ENCODE data around the gene HUNK.

DNA sequence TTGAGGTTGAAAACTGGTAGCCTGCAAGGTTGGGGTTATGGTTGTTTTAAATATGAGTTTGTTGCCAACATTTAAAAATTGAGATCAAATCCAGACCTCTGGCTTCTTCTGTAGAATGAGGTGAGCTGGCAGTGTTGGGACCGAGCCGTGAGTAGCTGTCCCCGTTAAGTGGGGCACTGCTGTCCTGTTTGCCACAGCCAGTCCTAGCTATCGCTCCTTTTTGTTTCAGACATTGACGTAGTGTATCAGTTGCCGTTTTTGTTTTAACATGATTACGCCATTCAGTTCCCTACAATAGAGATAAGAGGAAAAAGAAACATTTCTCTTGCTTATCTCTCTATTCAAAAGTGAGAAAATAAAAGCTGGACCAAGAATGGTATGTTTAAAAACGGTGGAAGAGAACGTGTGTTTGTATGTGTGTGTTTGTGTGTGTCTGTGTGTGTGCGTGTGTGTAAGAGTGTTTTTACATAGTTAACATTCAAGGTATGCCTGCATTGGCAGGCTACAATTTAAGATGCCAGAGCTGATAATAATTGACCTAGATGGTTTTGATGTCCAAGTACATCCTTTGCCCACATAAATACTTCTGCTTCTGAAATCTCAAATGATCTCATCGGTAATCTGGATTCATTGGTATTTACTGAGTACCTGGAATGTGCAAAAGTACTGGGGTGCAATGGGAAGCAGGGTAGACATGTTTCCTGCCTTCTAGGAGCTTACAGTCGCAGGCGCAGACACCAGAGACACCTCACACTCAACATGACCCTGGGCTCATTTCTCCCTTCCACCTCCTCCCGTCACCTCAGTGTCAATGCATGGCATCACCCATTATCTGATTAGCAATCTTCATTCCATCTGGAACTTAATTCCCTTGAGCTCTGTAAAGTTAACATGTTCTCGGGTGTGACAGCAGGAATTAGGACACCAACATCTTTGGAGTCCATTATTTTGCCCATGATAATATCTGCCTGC lies 65.8 kb downstream of the HUNK start:
- TF ChIP-seq, protein P1, sequence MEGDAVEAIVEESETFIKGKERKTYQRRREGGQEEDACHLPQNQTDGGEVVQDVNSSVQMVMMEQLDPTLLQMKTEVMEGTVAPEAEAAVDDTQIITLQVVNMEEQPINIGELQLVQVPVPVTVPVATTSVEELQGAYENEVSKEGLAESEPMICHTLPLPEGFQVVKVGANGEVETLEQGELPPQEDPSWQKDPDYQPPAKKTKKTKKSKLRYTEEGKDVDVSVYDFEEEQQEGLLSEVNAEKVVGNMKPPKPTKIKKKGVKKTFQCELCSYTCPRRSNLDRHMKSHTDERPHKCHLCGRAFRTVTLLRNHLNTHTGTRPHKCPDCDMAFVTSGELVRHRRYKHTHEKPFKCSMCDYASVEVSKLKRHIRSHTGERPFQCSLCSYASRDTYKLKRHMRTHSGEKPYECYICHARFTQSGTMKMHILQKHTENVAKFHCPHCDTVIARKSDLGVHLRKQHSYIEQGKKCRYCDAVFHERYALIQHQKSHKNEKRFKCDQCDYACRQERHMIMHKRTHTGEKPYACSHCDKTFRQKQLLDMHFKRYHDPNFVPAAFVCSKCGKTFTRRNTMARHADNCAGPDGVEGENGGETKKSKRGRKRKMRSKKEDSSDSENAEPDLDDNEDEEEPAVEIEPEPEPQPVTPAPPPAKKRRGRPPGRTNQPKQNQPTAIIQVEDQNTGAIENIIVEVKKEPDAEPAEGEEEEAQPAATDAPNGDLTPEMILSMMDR (IDR thresholded peaks at IDR 0.05), result no peak
- TF ChIP-seq ZFX (IDR thresholded peaks at IDR 0.05; ENCODE audit: borderline replicate concordance), result no peak

All from 22Rv1 (cell line).